SKM-1 (cell line): ENCODE results near the gene KLK14.

Experiments
- DNase-seq: peaks from one replicate; lab custom pipeline; 2025; ENCODE audit not compliant: unreplicated experiment; lab: John Stamatoyannopoulos, UW

KLK14 gene, protein sequence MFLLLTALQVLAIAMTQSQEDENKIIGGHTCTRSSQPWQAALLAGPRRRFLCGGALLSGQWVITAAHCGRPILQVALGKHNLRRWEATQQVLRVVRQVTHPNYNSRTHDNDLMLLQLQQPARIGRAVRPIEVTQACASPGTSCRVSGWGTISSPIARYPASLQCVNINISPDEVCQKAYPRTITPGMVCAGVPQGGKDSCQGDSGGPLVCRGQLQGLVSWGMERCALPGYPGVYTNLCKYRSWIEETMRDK

DNA sequence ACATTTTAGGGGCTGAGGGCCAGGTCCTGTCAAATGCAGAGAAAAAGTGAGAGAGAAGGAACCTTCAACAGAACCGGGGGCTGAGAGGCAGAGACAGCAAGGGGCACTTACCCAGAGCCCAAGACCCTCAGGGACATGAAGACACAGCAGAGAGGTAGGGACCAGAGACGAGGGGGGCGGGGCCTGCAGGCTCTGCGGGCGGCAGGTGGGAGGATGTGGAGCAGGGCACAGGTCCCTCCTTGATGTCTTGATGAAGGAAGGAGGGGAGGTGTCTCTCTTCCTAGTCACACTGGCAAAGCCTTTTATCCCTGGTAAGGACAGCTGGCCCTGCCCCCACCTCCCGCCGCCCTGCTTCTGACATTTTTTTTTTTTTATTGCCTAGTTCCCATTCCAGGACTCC is at the start of gene KLK14:
TSS of gene KLK14 (minus strand) at position 277 of the 400 bp plus-strand sequence. CDS start at position 4, 273 bp downstream.
- no peak for DNase-seq

DNA sequence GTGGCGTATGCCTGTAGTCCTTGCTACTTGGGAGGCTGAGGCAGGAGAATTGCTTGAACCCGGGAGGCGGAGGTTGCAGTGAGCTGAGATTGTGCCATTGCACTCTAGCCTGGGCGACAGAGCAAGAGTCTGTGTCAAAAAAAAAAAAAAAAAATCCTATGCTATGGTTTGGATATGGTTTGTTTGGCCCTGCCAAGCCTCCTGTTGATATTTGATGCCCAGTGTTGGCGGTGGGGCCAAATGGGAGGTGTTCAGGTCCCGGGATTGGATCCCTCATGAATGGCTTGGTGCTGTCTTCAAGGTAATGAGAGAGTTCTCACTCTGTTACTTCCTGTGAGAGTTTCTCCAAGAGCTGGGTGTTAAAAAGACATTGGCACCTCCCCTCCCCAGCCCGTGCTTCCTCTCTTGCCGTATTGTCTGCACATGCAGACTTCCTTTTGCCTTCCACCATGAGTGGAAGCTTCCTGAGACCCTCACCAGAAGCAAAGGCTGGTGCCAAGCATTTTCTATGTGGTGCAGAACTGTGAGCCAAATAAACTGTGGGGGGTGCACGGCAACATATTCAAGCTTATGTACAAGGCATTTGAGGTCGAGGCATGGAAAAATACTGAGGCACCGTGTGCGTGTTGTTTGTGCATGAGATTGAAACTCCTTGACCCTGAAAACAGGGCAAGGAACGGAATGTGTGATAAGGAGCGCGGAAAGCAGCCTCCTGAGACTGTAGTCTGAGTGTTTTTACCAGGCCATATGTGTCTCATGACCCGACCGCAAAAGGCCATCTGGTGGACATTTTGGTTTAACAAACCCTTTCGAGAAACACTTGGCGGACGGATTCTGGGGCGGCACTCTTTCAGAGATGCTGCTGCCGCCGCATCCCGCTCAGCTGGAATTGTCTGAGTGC is 49.3 kb upstream of the KLK14 start:
- DNase-seq, result no peak

DNA sequence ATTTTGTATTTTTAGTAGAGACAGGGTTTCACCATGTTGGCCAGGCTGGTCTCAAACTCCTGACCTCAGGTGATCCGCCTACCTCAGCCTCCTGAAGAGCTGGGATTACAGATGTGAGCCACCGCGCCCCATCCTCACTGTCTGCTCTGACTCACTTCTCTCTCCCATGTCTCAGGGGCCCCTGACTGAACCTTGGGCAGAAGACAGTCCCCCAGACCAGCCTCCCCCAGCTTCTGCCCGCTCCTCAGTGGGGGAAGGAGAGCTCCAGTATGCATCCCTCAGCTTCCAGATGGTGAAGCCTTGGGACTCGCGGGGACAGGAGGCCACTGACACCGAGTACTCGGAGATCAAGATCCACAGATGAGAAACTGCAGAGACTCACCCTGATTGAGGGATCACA is 47.0 kb upstream of the KLK14 start:
- DNase-seq, result no peak

DNA sequence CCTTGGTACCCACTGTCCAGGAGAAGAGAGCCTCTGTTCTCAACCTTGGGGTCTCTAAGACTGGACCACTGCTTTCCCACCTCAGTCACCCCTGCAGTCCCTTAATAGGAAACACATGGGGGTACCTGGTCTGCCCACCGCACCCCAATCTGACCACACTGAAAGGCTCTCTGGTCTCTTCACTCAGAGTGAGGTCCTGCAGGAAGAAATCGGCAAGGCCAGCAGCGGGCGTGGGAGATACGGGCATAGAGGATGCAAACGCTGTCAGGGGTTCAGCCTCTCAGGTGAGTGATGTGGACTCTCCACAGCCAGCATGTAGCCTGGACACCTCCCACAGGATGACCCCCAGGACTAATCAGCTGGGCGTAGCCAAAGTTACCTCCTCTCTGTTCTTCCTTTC is 45.5 kb upstream of the KLK14 start:
- DNase-seq, result no peak

DNA sequence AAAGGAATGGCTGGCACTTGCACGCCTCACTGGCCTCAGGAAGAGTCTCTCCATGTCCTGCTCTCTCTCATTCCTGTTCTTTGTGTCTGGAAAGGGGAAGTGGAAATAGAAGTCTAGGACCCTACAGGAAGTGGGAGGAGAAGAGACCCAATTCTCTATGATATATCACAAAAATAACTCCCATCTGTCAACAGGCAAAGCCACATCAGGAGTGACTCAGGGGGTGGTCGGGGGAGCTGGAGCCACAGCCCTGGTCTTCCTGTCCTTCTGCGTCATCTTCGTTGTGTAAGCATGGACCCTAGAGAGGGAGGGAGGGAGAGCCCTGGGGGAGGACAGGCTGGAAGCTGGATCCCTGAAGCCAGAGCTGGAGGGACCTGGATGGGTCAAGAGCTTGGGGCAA is 45.1 kb upstream of the KLK14 start:
- DNase-seq, result peak; percentile 32

DNA sequence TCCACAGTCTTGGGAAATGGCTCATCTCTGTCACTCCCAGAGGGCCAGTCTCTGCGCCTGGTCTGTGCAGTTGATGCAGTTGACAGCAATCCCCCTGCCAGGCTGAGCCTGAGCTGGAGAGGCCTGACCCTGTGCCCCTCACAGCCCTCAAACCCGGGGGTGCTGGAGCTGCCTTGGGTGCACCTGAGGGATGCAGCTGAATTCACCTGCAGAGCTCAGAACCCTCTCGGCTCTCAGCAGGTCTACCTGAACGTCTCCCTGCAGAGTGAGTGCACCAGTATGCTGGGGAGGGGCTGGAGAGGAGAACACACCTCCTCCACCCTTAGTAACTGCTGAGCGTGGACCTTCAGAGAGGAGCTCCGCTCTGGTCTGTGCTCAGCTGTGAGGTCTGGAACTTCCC is 44.3 kb upstream of the KLK14 start:
- no peak for DNase-seq

DNA sequence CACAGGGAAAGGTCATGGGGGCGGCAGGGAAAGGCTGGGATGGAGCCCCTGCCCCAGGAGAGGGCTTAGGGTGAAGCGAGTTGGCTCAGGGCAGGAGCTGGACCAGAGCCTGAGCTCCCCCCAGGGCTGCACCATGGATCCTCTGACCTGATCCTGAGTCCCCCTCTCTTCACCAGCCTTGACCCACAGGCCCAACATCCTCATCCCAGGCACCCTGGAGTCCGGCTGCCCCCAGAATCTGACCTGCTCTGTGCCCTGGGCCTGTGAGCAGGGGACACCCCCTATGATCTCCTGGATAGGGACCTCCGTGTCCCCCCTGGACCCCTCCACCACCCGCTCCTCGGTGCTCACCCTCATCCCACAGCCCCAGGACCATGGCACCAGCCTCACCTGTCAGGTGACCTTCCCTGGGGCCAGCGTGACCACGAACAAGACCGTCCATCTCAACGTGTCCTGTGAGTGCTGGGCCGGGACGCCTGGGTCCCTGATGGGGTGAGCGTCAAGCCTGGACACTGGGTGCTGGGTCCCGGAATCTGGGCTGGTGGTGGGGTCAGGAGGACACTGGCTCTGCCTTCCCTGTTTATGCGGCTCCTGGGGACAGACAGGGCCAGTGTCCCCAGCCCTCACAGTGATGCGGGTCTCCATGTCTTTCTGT is 42.9 kb upstream of the KLK14 start:
- DNase-seq, result no peak

DNA sequence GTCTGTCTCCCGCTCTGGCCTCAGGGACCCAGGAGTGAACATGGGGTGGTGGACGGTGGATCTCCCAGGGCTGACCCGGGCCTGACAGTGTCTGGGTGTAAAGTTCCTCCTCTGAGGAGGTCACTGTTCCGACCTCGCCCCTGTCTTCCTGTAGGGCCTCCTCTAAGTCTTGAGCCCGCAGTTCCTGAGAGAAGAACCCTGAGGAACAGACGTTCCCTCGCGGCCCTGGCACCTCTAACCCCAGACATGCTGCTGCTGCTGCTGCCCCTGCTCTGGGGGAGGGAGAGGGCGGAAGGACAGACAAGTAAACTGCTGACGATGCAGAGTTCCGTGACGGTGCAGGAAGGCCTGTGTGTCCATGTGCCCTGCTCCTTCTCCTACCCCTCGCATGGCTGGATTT is 42.0 kb upstream of the KLK14 start, which contains the start of gene SIGLEC9:
TSS of gene SIGLEC9 (plus strand) at position 178 of the 400 bp plus-strand sequence. CDS start at position 247, 69 bp downstream.
- no peak for DNase-seq

DNA sequence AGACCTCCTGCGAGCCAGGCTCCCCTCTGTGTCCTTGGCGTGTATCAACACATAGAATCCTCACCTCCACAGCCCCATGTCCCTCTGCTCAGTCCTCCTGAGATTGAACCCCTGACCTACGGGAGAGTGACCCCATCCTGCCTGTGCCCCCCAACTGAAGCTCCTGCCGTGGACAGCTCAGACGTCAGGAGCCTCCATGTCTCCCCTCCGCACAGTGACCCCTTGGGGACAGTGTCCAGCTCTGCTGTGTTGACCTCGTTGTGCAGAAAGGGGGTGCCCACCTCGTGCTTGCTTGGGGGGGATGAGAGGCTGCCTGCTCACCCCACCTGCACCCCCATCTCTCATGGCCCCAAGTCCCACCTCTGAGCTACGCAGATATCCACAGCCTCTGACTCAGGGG is 41.5 kb upstream of the KLK14 start:
- no peak for DNase-seq

DNA sequence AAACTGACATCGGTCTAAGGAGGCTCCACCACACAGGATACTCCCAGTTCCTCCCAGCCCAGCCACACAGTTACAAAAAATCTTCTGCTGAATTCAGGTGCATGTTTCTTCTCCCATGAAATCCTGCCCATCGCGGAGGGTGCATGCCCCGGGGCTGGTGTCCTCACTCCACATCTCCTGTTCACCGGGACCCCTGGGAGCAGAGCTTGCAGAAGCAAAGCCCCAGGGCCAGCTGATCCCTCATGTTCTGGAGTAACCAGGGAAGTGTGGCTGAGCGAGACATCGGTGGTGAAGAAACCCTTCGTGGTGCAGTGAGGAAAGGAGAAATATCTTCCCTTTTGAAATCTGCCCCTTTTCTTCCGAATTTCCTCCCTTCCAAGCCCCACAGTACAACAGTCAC is 41.1 kb upstream of the KLK14 start:
- DNase-seq, result no peak

DNA sequence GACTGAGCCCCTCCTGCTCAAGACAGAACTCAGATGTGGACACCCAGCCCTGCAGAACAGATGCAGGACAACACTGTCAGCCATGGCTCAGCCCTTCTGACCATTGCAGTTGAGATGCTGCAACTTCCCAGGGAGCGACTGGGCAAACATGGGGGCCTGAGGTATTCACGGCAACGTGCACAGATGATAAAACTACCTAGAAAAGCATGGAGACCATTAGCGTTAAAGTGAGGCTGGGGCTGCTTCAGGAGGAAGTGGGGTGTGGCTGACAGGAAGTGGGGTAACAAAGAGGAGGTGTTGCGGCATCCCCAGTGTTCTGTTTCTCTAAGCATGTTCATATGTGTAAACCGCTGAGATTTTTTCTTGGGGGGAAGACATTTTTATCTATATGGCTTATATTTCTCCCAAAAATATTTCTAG is 40.7 kb upstream of the KLK14 start:
- peak; percentile 33 for DNase-seq

DNA sequence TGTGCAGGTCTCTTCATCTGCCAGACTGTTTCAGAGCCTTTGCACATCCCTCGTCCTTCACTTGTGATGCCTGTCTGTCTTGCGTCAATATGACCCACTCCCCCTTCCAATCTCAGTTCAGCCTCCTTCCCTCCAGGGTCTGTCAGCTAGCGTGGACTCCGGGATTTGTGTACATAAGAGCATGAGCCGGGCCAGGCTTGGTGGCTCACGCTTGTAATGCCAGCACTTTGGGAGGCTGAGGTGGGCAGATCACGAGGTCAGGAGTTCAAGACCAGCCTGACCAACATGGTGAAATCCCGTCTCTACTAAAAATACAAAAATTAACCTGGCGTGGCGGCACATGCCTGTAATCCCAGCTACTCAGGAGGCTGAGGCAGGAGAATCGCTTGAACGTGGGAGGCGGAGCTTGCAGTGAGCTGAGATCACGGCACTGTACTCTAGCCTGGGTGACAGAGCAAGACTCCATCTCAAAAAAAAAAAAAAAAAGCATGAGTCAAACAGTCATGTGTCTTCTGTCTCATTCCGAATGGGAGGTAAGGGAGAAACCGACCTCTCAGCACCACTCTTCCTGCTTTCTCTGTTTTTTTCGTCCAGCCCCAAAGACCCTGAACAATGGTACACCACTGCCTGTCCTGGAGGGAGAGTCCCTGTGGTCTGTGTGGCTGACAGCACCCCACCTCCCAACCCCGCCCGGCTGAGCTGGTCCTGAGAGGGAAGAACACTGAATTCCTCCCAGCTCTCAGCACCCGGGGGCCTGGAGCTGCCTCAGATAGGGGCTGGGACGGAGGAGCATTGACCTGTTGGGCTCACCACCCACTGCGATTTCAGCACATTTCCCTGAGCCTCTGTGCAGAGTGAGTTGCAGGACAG is 39.7 kb upstream of the KLK14 start:
- no peak for DNase-seq

DNA sequence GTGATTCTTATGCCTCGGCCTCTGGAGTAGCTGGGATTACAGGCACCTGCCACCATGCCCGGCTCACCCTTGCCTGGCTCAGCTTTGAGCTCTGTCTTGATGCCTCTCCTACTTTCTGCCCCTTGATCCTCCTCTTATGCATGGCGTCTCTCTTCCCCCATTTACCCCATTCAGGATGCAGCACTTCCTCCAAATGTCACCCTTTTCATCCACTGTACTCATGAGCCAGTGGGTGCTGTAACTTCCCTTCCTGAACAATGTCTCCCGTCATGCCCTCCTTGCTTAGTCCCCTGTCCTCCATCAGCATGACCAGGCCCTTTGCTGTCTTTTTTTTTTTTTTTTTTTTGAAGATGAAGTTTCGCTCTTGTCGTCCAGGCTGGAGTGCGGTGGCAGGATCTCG is 38.6 kb upstream of the KLK14 start:
- DNase-seq, result no peak

DNA sequence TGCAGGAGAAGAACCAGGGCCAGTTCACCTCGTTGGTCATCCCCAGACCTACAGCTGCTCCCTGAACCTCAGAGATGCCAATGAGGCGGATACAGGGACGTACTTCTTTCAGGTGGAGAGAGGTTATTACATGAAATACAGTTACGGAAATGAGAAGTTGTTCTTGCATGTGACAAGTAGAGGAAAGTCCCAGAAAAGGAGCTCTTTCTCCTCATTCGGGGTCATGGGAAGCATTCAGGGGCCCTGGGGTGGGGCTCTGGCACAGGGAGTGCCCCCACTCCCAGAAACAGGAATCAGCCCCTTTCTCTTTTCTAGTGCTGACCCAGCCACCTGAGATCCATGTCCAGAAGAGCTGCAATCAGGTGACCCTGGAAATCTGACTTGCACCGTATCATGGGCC is 37.5 kb upstream of the KLK14 start:
- DNase-seq, result no peak

DNA sequence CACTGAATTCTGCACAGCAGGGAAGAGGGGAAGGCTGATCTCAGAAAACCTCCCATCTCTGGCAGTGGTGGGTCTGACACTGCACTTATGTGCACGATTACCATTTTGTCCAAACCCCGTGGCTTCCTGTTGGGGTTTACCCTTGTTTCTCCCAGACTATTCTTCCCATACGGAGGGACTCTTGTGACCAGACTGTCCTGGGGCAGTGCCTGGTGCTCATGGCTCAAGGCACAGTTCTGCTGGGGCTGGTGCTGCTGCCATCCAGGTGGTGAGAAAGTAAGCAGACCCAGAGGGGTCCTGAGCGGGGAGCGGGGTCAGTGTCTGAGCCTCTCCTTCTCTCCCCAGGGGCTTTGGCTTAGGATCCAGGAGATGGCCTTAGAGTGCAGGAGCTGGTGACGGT is 36.9 kb upstream of the KLK14 start:
- no peak for DNase-seq

DNA sequence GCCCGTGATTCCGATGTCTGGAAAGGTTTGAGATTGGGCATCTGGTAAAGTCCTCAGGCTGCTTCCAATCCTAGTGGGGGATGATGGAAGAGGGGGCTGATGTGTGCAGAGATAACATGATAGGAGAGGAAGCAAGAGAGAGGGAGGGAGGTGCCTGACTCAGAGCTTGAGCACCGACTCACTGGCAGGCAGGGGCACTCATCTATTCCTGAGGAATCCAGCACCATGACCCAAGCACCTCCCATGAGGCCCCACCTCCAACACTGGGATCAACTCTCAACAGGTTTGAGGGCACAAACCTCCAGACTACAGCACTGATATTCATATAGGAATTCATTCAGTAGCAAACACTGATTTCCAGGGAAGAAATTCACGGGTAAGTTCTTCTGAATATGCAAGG is 36.4 kb upstream of the KLK14 start:
- DNase-seq, result no peak

DNA sequence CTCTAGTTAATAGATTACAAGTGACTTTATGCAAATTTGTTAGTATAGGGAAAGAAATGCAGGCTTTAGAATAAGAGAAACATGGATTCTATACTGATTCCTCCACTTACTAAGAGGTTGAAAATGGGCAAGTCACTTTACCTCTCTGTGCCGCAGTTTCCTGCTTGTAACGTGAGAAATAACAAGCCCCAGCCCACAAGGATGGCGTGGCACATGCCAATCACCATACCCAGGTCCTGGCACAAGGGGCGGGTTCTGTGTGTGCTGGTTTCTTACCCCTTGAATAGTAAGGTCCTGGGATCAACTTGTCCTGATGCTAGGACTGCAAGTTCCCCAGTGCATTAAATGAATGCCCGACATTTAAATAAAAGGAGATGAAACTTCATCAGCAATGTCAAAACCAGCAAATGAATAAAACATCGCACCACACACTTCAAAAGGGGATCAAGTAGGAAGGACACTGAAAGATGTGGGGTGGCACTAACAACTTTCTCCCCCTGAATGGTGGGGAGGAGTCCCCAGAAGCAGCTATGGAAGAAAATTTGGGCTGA is 34.1 kb upstream of the KLK14 start:
- no peak for DNase-seq

DNA sequence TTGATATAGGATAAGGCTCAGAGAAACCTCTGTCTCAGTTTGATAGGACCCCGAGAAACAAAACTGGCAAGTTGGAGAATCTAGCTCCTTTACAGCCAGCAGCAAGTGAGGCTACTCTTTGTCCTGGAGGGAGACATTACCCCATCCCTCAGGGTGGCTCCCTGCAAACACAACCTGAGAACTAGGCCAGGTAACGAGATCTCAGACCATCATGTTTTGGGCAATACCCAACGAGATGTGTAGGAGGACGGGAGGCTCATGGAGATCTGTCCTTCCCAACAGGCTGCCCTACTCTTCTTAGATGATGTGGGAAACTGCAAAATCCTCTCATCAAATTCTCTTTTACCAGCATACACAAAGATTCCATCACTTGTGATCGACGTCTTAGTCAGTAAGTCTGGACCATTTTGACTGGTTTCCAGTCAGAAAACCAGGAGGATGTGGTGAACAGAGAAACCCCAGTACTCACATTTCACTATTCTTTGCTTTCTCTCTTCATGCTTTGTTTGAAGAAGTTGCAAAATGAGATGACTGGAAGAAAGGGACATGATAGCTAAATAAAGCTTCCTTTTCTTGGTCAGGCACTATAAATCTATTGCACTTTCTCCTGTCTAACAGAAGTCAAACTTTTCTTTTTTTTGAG is 31.5 kb upstream of the KLK14 start:
- no peak for DNase-seq

DNA sequence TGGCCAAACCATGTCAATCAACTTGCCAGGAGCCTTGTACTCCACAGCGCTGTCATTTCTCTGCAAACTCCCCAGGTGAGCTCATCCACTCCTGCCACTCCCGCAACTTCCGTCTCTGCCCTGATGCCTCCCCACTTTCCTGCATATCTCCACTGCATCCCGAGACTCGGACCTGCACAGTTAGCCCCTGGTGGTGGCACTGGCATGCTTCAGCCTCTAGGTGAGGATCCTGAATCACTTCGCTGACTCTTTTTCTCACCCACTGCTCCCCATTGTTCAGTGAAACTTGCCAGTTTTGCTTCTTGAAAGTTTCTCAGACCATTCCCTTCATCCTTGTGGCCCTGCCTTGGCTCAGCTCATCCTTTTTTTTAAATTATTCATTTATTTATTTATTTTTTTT is 28.9 kb upstream of the KLK14 start:
- no peak for DNase-seq

DNA sequence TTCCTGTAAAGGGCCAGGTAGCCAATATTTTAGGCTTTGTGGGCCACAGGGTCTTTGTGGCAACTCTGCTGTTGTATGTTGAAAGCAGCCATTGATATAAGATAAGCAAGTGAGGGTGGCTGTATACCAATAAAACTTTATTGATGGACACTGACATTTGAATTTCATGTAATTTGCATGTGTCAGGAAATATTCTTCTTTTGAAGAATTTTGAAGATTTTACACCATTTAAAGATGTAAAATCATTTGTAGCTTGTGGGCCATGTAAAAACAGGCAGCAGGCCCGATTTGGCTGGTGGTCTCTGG is 27.9 kb upstream of the KLK14 start:
- DNase-seq, result no peak
